NCI-H1436 treated with DMSO at 0.1 percent for 48 hours (cell line): ENCODE results near the gene ALPI.
"Not testable (repeated sequence)": the region's sequence is repeated elsewhere in the genome, so short reads cannot be mapped to it uniquely, and the experiment has no call there.

Experiments used
- DNase-seq: peaks from one replicate; lab custom pipeline; 2025; lab: John Stamatoyannopoulos, UW

ALPI gene

DNA sequence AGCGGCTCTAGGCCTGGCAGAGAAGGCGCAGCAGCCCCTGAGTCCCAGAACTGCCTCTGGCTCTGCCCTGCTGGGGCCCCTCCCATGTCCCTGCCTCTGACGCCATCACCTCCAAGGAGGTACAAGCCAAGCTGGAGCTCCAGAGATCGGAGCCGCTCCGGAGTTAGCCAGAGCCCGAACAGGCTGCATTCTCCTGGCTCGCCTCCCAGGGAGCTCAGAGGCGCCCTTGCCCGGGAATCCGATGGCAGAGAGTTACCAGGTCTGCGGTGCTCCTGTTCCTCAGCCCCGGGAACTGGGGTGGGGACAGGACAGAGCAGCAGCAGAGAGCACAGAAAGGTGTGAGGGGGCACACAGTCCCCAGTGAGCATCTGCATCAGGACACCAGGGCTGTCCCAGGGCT lies 12.9 kb upstream of the ALPI start:
- DNase-seq: not testable (repeated sequence)

DNA sequence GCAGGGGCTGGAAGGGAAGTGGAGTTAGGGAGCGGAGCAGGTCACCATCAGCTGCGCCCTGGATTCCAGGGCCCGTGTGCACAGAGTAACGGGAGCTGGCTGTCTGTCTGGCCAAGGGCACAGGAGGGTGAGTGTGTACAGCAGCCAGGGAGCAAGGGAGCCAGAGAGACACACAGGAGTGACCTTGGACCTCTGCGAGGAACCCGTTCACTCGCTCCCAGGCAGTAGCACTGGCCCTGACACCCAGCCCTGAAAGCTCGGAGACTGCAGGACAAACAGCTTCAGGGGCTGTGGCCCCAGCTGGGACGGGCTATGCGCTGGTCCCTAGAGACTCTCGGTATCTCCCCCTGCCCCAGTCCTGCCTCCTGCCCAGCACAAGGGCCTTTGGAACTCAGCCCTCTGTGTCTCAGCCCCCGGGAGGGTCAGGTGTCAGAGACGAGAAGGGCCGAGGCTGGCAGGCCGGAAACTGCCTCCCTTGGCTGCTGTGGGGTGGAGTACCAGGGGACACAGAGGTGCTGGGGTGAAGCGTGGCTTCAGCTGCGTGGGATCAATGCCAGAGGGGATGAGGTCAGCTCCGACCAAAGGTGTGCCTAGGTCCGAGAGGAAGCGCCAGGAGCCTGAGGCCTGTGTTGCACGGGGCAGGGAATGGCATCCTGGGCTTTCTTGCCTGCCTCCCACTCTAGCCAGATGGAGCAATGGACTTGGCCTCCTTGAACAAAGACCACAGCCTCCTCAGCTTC lies 12.1 kb upstream of the ALPI start:
- DNase-seq: not testable (repeated sequence)

DNA sequence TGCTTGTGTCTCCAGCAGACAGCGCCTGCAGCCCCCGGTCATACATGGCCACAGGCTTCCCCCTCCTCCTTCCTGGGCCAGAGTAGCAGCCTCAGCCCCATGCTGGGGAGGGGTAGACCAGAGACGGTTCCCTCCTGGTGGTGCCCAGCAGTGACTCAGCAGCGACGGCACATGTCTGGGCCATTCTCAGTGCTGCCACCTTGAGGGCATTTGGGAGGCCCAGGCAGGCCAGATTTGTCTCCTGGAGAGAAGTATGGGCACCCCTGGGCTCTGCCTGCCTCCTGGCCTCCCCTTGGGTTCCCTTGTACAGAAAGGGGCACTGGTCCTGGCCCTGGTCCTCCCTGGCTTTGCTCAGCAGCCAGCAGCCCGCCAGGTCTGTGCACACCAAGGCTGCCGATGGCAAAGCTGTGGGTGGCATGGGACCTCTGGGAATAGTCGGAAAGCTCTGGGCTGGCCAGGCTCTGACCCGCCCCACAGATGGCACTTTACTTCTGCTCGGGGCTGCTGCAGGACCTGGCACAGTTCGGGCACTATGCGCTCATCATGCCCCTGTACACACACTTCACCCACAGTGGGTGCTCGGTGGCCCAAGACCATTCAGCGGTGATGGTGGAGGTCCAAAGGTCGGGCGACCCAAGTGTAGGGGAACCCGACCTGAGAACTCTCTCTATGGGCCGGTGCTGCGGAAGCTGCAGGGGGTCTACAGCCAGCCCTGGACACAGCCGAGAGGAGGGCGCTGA lies 11.4 kb upstream of the ALPI start:
- no peak for DNase-seq

DNA sequence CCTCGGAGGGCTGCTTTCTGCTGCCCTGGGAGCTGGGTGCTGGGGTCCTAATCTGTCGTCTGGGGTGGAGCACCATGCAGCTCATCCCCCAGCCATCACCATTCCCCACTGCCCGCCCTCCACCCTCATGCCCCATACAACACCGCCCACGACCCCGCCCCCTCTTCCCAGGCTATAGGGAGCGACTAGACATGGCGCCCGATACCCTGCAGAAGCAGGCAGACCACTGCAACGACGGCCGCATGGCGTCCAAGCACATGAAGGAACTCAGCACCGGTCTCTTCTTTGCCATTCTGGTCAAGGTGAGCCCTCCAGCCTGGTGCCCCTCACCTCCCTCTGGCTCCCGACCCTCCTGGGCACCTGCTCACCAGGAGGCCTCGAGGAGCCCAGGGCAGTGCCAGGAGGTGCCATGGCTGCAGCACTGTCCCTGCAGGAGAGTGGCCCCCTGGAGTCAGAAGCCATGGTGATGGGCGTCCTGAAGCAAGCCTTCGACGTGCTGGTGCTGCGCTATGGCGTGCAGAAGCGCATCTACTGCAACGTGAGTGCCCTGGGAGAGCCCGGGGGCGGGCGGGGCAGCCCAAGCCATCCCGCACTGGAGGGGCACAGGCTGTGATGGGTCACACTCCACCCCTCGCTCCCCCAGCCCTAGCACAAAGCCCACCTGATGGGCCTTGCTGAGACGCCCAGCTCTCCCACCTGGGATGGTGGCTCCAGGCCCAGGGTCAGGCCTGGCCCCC lies 10.6 kb upstream of the ALPI start:
- DNase-seq: not testable (repeated sequence)

GRCh38 chr2:232446266-232446777 lies 9.6 kb upstream of the ALPI start:
- DNase-seq: not testable (repeated sequence)

GRCh38 chr2:232447091-232447620 lies 8.8 kb upstream of the ALPI start:
- no peak for DNase-seq

DNA sequence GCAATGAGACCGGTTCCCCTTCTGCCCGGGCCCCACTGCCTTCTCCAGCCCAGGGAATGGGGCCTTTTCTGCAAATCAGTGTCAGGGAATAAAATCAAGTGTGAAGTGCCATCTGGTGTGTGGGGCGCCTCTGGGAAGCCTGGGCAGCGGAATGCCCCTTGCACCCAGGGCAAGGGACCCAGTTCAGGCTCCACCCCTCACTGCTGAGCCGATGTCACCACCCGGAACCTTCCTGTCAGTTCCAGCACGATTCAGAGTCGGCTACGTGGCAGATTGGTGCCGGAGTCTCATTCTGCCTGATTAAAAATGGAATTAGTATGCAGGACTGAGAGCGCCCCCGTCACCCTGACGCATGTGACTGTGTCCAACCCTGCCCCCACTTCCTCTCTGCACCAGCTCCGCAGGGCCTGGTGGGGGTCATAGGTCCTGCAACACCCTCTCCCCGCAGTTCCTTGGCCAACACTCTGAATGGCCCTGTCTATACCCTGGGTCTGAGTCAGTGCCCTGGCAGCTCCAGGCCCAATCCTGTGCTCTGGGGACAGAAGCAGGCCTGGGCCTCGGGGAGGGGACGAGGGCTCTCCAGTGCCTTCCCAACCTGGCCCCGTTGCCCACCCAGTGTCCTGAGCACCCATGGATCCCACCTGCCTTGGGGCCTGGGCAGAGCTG lies 8.2 kb upstream of the ALPI start:
- no peak for DNase-seq

DNA sequence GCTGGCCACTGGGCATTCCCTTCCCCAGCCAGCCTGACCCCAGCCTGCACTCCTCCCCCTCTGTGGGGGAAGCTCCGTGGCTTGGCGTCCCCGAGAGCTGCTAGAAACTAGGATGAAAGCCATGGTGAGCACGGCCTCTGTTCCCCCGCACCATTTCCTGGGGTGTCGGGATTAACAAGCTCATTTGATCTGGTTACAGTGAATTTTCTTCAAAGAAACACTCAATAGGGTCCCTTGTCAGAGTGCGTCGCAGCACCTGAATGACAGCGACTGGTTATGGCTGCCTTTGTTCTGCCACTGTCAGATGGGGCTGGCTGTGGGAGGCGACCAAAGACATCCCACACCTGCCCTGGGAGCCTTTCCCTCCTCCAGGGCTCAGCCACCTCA lies 7.7 kb upstream of the ALPI start:
- DNase-seq: no peak

DNA sequence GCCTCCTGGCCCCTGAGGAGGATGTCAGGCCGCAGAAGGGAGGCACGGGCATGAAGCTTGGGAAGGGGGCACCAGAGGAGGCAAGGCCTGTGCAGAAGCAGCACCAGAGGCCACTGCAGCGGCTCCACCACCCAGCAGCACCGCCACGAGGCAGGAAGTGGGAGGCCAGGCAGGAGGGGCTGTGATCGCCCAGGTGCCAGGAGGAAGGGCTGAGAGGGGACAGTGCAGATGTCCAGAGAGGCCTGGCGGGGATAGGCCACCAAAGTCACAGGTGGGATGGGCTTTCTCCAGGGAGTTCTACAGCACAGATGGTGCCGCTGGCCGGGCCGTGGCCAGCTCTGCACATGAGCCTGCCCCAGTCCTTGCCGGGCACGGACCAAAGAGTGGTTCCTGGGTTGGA lies 6.0 kb upstream of the ALPI start:
- DNase-seq: no peak

DNA sequence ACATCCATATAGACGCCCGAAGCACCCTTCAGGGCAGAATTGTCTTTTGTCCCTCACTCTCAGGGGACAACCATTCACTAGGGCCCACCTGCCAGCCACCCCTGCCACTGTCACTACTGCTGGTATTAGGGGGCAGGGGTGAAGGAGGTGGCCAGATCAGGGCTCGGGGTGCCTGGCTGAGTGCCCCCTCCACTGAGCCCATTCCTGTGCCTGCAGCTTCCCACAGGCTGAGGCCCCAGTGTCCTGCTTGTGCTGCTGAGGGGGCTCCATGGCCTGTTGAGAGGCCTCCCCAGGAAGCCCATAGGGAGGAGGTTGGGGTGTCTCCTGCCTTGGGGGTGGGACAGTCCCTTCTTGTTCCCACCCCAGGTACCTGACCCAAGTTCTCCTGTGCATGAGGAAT lies 4.3 kb upstream of the ALPI start:
- not testable (repeated sequence) for DNase-seq

- DNase-seq: no peak
These were observed 1.3 kb upstream of the ALPI start for GRCh38 chr2:232454630-232455029.

DNA sequence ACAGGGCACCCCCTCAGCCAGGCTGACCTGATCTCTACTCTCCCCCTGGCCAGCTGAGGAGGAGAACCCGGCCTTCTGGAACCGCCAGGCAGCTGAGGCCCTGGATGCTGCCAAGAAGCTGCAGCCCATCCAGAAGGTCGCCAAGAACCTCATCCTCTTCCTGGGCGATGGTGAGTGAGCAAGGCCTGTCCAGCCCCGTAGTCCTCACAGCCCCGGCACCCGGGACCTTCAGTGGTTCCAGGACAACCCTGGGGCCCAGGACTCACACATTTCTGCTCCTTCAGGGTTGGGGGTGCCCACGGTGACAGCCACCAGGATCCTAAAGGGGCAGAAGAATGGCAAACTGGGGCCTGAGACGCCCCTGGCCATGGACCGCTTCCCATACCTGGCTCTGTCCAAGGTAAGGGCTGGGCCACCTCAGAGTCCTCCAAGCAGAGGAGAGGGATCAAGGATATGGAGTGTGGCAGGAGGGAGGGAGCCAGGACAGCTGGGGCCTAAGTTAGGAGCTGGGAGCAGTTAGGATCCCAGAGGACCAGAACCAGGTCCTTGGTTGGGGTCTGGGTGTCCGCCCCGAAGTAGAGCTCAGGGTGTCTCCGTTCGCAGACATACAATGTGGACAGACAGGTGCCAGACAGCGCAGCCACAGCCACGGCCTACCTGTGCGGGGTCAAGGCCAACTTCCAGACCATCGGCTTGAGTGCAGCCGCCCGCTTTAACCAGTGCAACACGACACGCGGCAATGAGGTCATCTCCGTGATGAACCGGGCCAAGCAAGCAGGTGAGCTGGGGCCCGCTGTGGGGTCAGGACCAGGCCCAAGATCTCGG lies 555 bp downstream of the ALPI start:
- DNase-seq: no peak

GRCh38 chr2:232457121-232458011 lies 1.4 kb downstream of the ALPI start:
- no peak for DNase-seq

GRCh38 chr2:232458051-232458660 lies 2.2 kb downstream of the ALPI start:
- DNase-seq: no peak

DNA sequence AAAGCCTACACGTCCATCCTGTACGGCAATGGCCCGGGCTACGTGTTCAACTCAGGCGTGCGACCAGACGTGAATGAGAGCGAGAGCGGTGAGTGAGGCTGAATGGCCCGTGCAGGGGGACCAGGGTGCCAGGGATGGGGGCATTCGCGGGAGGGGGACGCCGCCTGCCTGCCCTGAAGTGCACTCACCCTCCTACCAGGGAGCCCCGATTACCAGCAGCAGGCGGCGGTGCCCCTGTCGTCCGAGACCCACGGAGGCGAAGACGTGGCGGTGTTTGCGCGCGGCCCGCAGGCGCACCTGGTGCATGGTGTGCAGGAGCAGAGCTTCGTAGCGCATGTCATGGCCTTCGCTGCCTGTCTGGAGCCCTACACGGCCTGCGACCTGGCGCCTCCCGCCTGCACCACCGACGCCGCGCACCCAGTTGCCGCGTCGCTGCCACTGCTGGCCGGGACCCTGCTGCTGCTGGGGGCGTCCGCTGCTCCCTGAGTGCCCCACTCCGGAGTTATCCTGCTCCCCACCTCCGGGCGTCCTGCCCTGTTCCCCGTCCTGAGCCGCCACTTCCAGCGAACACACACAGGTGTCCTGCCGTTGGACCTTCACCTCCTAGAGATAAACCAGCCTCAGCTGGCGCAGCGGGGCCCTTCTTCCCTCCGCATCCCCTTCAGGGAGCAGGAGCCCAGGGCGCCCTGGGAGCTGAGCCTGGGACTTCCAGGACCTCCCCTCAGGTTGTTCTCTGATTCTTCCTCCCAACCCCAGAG lies 2.9 kb downstream of the ALPI start:
- no peak for DNase-seq

GRCh38 chr2:232459419-232460035 lies 3.6 kb downstream of the ALPI start:
- no peak for DNase-seq

GRCh38 chr2:232460171-232460570 lies 4.2 kb downstream of the ALPI start:
- no peak for DNase-seq
